Measurements from ENCODE around the gene ARHGEF38.

Gene ARHGEF38

DNA sequence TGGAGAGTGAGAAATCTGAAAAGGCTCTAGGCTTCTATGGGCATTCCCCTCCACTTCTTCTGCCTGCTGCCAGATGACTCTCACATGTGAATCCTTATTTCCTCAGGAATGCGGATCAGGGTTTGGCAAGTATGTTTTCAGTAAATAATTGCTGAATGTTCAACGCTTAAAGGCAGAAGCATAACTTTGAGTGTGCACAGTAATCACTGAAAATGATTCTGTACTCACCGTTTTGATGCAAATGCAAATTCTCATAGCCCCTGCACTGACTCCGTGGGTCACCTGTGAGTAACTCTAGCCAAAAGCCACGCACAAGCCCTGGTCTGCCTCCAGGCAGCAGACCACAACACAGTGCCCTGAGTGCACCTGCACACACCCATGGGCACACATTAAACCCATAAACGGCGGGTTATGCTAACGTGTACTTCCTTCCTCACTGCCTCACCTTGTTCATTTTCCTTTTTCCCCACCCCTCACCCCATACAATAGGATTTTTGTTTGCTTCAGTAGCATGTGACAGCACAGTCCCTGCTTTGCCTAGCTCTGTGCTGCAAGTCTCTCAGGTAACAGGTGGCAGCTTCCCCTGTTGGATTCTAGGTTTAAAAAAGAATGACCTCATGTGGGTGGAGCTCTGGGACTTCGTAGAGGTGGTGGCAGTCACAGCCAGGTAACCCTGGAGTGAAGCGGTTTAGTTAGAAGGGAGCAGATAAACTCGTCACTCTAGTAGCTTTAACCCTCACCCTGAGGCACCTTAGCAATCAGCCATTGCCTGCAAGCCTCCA is at the start of gene ARHGEF38:
ARHGEF38 (plus strand) TSS at position 656 of the 782 bp plus-strand sequence. CDS start 146 bp downstream, outside the sequence.
- peak in 1 of 2 donors; percentile 13 for ATAC-seq

DNA sequence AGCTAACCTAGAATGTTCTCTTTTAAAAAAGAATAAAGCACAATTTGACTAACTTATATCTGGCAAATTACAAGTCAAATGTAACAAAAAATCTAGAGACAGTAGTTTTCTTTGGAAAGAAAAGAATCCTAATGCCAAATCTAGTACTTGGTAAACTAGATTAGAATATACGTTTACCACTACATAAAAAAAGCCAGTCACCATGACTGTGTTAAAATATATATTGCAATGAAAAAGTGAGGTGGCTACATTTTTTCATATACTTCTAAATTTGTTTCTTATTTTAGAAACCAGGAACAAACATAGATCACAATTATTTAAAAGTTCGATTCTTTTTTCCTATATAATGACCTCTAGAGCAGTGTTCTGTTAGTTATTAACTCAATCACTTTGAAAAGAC is 48.9 kb upstream of the ARHGEF38 start:
- no peak for ATAC-seq

GRCh38 chr4:105504744-105505143 is 47.7 kb upstream of the ARHGEF38 start:
- ATAC-seq, result no peak

GRCh38 chr4:105509291-105509690 is 43.1 kb upstream of the ARHGEF38 start:
- no peak for ATAC-seq

DNA sequence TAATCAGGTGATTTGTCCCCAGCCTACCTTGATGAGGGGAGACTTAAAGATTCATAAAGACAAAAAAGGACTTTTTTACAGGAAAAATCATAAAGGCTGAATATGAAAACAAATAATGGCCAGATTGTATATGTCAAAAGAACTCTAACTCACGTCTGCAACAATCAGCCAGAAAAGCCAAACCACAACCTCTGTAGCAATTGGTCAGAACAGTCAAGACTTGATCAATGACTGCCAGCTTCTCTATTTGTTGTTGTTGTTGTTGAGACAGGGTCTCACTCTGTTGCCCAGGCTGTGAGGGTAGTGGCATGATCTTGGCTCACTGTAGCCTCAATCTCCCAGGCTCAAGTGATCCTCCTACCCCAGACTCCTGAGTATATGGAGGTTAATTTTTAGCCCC is 42.7 kb upstream of the ARHGEF38 start:
- no peak for ATAC-seq

- ATAC-seq, result no peak
Measured at GRCh38 chr4:105510245-105510644, 42.2 kb upstream of the ARHGEF38 start.

- ATAC-seq, result no peak
Measured at GRCh38 chr4:105520819-105521790, 31.3 kb upstream of the ARHGEF38 start.

DNA sequence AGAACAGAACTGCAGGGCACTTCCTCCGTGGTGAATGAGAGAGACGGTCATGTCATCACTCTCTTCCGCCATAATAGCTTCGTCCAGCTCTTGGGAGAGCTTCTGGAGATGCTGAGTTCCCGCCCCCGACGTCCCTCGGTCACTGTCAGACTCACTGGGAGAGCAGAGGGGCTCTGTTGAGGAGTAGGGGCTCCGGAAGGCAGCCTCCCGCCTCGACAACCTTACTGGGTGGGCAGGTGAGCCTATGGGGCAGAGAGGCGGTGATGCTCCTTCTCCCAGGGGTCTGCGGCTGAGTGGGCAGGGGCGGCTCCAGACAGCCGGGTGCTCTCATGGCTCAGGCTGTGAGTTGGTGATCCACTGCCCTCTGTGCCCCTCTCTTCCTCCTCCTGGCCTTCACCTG is 25.8 kb upstream of the ARHGEF38 start:
- no peak for ATAC-seq

DNA sequence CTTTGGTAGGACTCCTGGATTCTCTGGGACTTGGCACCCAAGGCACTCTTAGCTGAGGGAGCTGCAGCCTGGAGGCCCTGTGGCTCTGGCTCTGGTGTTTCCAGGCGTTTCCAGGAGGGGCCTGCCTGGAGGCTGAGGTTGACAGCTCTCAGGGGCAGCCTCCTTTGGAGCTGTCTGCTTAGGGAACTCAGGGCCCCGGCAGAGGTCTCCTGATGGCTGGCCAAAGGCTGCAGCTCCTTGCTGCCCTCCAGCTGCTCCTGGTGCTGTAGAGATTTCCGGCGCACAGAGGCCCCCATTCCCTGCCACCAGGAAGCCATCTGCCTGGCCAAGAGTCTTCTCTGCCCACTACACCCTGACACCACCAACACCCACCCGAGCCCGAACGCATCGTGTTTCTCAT is 25.3 kb upstream of the ARHGEF38 start:
- ATAC-seq, result no peak

DNA sequence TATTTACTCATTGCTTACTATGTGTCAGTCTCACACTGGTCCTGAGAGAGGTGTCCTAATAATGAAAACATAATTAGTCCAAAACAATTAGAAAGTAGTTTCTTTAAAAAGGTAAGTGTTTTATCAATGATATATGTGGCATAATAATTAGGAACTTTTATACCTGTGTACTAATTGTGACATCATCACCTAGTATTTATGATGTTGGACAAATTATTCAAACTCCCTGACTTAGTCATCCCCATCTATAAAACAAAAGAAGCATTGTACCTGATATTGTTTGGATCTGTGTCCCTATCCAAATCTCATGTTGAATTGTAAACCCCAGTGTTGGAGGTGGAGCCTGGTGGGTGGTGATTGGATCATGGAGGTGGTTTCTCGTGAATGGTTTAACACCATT is 15.8 kb upstream of the ARHGEF38 start:
- no peak for ATAC-seq

DNA sequence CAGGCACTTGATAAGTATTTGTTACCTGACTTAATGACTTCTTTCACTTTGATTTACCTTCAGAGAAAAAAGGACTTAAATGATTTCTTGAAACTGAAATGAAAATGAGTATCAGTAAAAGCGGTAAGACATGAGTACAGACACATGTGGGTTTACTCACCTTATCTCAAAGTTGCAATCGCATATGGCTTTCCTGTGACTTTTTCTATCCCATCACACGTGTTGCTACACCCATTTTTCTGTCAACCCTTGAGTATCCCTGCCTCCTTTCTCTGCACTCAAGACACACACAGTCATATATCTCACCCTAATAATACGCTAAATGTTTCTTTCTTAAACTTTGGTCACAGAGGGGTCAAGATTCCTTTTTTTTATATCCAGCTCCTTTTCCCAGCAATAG is 11.0 kb upstream of the ARHGEF38 start:
- no peak for ATAC-seq

GRCh38 chr4:105542039-105542438 is 10.4 kb upstream of the ARHGEF38 start:
- ATAC-seq, result no peak

GRCh38 chr4:105543346-105543745 is 9.1 kb upstream of the ARHGEF38 start:
- ATAC-seq, result no peak

DNA sequence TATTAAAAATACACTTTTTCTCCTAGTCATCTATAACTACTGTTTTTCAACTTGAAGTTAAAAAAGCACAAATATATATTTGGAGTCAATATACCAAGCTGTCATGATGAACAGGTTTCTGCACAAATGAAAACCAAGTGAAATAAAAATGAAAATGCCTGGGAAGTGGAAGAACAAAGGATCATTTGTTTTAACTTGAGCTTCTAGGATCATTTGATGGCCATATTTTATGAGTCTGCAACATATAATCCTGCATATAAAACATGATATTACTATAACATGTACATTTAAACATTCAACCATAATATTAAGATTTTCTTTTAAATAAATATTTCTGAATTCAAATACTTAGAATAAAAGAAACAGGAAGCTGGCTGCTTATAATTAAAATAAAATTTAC is 8.5 kb upstream of the ARHGEF38 start:
- ATAC-seq, result no peak

DNA sequence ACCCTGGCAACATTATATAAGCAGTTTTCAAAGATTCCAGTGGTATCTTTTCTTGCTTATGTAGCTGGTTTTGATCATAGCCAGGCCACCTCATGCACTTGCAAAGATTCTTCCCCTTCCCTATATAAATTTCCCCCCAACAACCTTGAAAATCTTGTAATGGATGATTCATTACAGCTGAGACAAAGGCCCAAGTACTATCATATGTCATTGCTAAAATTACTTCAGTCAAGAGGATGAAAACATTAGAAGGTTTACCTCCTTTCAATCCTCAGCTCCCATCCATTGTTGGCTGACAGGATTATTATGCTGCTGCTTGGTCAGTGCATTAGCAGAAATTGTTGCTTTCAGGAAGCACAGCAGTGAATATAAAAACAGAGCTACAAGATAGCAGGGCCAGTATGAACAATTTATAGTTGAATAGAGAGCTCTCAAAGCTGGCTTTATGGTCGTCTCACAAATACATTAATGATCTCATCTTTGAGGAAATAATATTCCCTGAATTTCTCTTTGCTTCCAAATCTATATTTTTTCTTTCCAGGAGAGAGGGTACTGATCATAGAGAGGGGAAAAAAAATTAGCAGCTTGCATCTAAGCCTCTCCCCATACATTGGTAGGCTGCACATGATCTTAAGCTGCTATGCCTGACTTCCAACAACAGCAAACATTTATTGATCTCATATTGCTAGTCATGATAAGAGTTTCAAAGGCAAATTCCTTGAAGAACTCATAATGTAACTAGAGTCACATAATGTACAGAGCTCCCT is 7.7 kb upstream of the ARHGEF38 start:
- no peak for ATAC-seq

- ATAC-seq, result no peak
Measured at GRCh38 chr4:105546086-105546485, 6.3 kb upstream of the ARHGEF38 start.

GRCh38 chr4:105547769-105548168 is 4.7 kb upstream of the ARHGEF38 start:
- no peak for ATAC-seq

DNA sequence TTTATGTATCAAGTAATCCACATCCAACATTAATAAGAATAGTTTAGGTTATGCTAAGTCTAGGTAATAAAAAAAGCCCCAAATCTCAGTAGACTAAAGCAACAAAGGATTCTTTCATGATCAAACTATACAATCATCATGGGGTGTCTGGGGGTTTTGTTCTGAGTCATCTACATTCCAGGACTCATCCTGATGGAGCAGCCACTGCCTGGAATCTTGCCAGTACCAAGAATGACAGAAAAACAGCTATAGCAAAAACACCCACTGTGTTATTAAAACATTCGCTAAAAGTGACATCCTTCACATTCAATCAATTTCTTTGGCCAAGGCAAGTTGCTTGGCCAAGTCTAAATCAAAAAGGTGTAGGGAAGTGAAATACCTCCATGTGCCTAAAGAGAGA is 3.9 kb upstream of the ARHGEF38 start:
- no peak for ATAC-seq

GRCh38 chr4:105550641-105551040 is 1.8 kb upstream of the ARHGEF38 start:
- no peak for ATAC-seq

DNA sequence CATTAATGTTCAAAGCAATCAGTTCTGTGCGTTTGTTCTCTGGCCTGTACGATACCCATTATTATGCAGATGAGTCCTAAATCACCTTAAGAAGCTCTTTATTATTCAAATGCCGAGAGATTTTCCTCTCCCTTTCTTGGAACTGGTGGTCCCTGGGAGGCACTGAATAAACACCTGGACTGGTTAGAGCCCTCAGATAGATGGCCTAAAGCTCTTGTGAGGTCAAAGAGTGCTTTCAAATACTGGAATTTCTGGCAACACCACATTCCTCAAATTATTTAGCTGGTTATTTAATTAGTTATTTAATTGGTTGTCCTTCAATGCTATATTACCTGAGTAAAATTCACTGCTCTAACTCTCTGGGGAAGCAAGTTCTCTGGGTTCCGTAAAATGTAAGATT is 3.0 kb downstream of the ARHGEF38 start:
- no peak for ATAC-seq

- ATAC-seq, result no peak
Measured at GRCh38 chr4:105556206-105556605, 3.8 kb downstream of the ARHGEF38 start.

DNA sequence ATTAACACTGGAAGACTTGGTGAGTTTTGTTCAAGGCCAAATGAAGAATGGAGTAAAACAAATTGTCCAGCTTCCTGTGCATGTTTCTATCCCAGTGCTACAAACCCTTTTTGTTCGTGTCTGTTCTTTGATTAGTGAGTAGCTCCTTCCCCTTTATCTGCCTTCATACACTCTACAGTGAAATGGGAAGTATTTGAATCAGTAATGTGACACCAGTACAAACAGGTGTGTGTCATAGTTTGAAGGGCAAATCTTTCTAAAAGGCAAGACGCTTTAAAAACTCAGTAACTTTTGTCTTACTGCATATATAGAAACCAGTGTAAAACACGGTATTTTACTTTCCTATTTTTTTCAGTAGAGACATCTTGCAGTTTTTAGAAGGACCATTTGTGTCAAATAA is 5.9 kb downstream of the ARHGEF38 start:
- ATAC-seq, result no peak

- ATAC-seq, result no peak
Measured at GRCh38 chr4:105560421-105560848, 8.0 kb downstream of the ARHGEF38 start.

Measured in activated CD4-positive, CD25-positive, alpha-beta regulatory T cell treated with anti-CD3 and anti-CD28 coated beads, Interleukin-2, amount 50 U/mL, for 24 hours (primary cell).